A549 (cell line): ENCODE results near the gene SND1. TPM values are rescaled to one million over a fixed set of nuclear protein-coding genes. Genes with fewer than 3 reads are reported as not detected.

Experiments used
- ATAC-seq, 2 experiments: fragments of 200-7000 bp in 1 of 2; fragments of >200 bp in 1 of 2; cut with Nextera tagmentation in 1 of 2; cut with Tn5 transposase in 1 of 2; 3 replicates each; pipeline versions ENCODE4 v1.8.0 to v1.9.1; 2018 to 2020; ENCODE audit warnings: mild to moderate bottlenecking in 1 of 2, moderate library complexity in 1 of 2
- CTCF ChIA-PET: fragments of 300-600 bp; sonication (Branson Sonifier 250); formaldehyde crosslinking; extraction: SDS; loops from one replicate; lab custom pipeline; 2021; ENCODE audit warnings: antibody characterized with exemption, inconsistent platforms; lab: Yijun Ruan, JAX
- POLR2A ChIA-PET: fragments of 350-600 bp; formaldehyde crosslinking; extraction: SDS; loops from one replicate; lab custom pipeline; 2021; ENCODE audit warnings: antibody characterized with exemption, inconsistent platforms; lab: Yijun Ruan, JAX
- DNase-seq, 2 experiments: peaks; one replicate each; pipeline versions ENCODE4 v3.0.0 to v3.0.0-alpha.2; 2011 to 2016; ENCODE audit warnings: low read depth in 1 of 2, low spot score in 1 of 2
- FAIRE-seq: peaks from 2 replicates; lab custom pipeline; 2011; peaks lifted over from hg19 to GRCh38; lab: Jason Lieb, UNC
- H3K27ac ChIP-seq, 2 experiments: fragments of >200 bp; sonication (Bioruptor Twin); formaldehyde crosslinking; 3 replicates each; pipeline ENCODE4 v1.5.1; 2016 to 2017
- H3K4me1 ChIP-seq: fragments of >200 bp; sonication (Bioruptor Twin); formaldehyde crosslinking; 3 replicates; pipeline ENCODE4 v1.6.1; 2016
- H3K4me2 ChIP-seq: fragments of >200 bp; sonication (Bioruptor Twin); formaldehyde crosslinking; 3 replicates; pipeline ENCODE4 v1.6.1; 2016
- H3K4me3 ChIP-seq: fragments of >200 bp; sonication (Bioruptor Twin); formaldehyde crosslinking; 3 replicates; pipeline ENCODE4 v1.5.1; 2016
- H3K9me3 ChIP-seq: fragments of >200 bp; sonication (Bioruptor Twin); formaldehyde crosslinking; 3 replicates; pipeline ENCODE4 v1.6.1; 2016
- CBX2 ChIP-seq: fragments of 200-600 bp; sonication (generic); IDR thresholded peaks from 2 replicates; pipeline ENCODE4 v1.6.1; 2016; ENCODE audit warnings: low read depth, mild to moderate bottlenecking, borderline replicate concordance
- CBX8 ChIP-seq: fragments of 200-600 bp; sonication (generic); IDR thresholded peaks from 2 replicates; pipeline ENCODE4 v1.6.1; 2016
- CEBPB ChIP-seq, 2 experiments: fragments of >200 bp in 1 of 2; sonication (Bioruptor Twin) in 1 of 2; formaldehyde crosslinking in 1 of 2; IDR thresholded peaks; 2 replicates each; pipeline ENCODE4 v1.6.1; 2012 to 2016
- CHD2 ChIP-seq: fragments of 150-350 bp; IDR thresholded peaks from 2 replicates; pipeline ENCODE4 v1.6.1; 2014; ENCODE audit warnings: low read length; ENCODE audit not compliant: partially characterized antibody
- EP300 ChIP-seq, 2 experiments: fragments of >200 bp; sonication (Bioruptor Twin); formaldehyde crosslinking; IDR thresholded peaks; 2 replicates in 1 of 2; 3 replicates in 1 of 2; pipeline ENCODE4 v1.6.1; 2016 to 2017
- FOSB ChIP-seq: fragments of 250-450 bp; sonication (Bioruptor Pico); IDR thresholded peaks from 2 replicates; pipeline ENCODE4 v1.5.0; 2020; ENCODE audit warnings: mild to moderate bottlenecking, moderate library complexity
- KDM5A ChIP-seq: fragments of 200-600 bp; sonication (generic); IDR thresholded peaks from 2 replicates; pipeline ENCODE4 v1.6.1; 2016; ENCODE audit warnings: antibody characterized with exemption, mild to moderate bottlenecking
- NR3C1 ChIP-seq: fragments of >200 bp; sonication (Bioruptor Twin); formaldehyde crosslinking; IDR thresholded peaks from 3 replicates; pipeline ENCODE4 v1.6.1; 2017
- POLR2AphosphoS2 ChIP-seq: conservative IDR thresholded peaks from 2 replicates; pipeline ENCODE4 v1.6.1; 2012; ENCODE audit warnings: low read length, improper control_type of control experiment, inconsistent platforms
- SREBF2 ChIP-seq: fragments of 450-650 bp; IDR thresholded peaks from 2 replicates; pipeline ENCODE4 v1.6.1; 2014; ENCODE audit warnings: mild to moderate bottlenecking, moderate library complexity
- ZNF302 ChIP-seq: fragments of 250-450 bp; sonication (Bioruptor Pico); IDR thresholded peaks from 2 replicates; pipeline ENCODE4 v1.9.0; 2021; ENCODE audit warnings: inconsistent platforms, mild to moderate bottlenecking, moderate library complexity
- WGBS: methylation state at CpG from one replicate; pipeline ENCODE4 v1.1.6; 2017; ENCODE audit errors: missing lambda C conversion rate; 5-methylcytosine and 5-hydroxymethylcytosine counted together
- polyA plus RNA-seq, 4 experiments: library from polyadenylated mRNA; depleted of rRNA in 3 of 4; stranded (reverse); fragments of >200 nt; fragmentation: RNase III in 1 of 4; extraction: RNeasy Plus Mini Kit Qiagen cat#74134 plus additional on column Dnase treatment in 1 of 4; gene quantifications; 2 replicates in 3 of 4; 3 replicates in 1 of 4; pipeline ENCODE4 v1.2.3, GENCODE V29; 2011 to 2017
- TF ChIP-seq, protein P1 (sequence below): fragments of 200-600 bp; sonication (generic); IDR thresholded peaks from 2 replicates; pipeline ENCODE4 v1.6.1; 2016; ENCODE audit warnings: antibody characterized with exemption, mild to moderate bottlenecking, moderate library complexity
- TF ChIP-seq, protein P2 (sequence below): fragments of 250-450 bp; sonication (Bioruptor Pico); IDR thresholded peaks from 2 replicates; pipeline ENCODE4 v1.5.0; 2021; ENCODE audit warnings: mild to moderate bottlenecking, moderate library complexity, borderline replicate concordance
- TF ChIP-seq, protein P3 (sequence below): fragments of >200 bp; sonication (Bioruptor Twin); formaldehyde crosslinking; IDR thresholded peaks from 2 replicates; pipeline ENCODE4 v1.6.1; 2016
- TF ChIP-seq, protein P4 (sequence below): IDR thresholded peaks from 2 replicates; pipeline ENCODE4 v1.6.1; 2012
- TF ChIP-seq, protein P5 (sequence below): IDR thresholded peaks from 2 replicates; pipeline ENCODE4 v1.6.1; 2012; ENCODE audit warnings: low read depth, borderline replicate concordance

Gene SND1
- polyA plus RNA-seq, 2 of the 4 experiments (the other 2 are of a cell fraction), result 102 to 138 TPM

DNA sequence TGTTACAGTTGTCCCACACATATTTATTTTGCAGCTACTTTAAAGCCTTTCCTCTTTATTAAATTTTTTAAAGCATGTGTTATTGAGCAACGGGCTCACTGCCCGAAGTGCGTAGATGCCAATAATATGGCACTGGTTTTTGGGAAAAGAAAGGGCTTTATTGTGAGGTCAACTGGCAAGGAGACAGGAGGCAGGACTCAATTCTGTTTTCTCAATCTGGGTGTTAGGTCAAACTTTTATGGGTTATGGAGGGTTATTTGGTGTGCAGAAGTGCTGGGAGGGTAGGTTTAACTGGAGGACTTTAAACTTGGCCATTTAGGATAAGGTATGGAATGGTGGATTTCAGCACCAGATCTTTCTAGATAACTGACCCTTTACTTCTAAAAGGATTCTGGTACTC lies 195.6 kb downstream of the SND1 start (continued):
- TF ChIP-seq CBX8 (no peak), EP300 (IDR thresholded peaks at IDR 0.05) (no peak), POLR2AphosphoS2 (no peak), KDM5A (no peak), CEBPB (IDR thresholded peaks at IDR 0.05) (no peak)
- TF ChIP-seq, protein P1, sequence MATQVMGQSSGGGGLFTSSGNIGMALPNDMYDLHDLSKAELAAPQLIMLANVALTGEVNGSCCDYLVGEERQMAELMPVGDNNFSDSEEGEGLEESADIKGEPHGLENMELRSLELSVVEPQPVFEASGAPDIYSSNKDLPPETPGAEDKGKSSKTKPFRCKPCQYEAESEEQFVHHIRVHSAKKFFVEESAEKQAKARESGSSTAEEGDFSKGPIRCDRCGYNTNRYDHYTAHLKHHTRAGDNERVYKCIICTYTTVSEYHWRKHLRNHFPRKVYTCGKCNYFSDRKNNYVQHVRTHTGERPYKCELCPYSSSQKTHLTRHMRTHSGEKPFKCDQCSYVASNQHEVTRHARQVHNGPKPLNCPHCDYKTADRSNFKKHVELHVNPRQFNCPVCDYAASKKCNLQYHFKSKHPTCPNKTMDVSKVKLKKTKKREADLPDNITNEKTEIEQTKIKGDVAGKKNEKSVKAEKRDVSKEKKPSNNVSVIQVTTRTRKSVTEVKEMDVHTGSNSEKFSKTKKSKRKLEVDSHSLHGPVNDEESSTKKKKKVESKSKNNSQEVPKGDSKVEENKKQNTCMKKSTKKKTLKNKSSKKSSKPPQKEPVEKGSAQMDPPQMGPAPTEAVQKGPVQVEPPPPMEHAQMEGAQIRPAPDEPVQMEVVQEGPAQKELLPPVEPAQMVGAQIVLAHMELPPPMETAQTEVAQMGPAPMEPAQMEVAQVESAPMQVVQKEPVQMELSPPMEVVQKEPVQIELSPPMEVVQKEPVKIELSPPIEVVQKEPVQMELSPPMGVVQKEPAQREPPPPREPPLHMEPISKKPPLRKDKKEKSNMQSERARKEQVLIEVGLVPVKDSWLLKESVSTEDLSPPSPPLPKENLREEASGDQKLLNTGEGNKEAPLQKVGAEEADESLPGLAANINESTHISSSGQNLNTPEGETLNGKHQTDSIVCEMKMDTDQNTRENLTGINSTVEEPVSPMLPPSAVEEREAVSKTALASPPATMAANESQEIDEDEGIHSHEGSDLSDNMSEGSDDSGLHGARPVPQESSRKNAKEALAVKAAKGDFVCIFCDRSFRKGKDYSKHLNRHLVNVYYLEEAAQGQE, result no peak
- TF ChIP-seq, protein P2, sequence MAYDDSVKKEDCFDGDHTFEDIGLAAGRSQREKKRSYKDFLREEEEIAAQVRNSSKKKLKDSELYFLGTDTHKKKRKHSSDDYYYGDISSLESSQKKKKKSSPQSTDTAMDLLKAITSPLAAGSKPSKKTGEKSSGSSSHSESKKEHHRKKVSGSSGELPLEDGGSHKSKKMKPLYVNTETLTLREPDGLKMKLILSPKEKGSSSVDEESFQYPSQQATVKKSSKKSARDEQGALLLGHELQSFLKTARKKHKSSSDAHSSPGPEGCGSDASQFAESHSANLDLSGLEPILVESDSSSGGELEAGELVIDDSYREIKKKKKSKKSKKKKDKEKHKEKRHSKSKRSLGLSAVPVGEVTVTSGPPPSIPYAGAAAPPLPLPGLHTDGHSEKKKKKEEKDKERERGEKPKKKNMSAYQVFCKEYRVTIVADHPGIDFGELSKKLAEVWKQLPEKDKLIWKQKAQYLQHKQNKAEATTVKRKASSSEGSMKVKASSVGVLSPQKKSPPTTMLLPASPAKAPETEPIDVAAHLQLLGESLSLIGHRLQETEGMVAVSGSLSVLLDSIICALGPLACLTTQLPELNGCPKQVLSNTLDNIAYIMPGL (CRISPR knock-in tag), result no peak
- TF ChIP-seq, protein P3, sequence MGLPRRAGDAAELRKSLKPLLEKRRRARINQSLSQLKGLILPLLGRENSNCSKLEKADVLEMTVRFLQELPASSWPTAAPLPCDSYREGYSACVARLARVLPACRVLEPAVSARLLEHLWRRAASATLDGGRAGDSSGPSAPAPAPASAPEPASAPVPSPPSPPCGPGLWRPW, result no peak

DNA sequence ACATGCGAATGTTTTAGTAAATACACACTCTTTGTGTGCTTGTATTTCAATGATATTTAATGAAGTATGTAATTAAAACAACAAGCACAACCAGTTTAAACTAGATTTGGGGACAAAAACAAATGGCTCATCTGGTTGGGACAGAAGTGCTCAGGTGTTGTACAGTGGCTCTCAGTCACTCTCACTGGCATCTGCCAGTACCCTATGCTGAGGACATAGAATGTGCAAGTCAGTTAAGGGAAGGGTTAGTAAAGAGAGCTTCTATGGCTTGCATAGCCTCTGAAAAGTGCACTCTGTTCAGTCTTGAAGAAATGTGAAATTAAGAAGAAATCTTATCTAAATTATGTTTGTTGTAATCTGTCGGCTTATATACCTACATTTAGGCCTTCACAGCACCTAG lies 196.2 kb downstream of the SND1 start:
- H3K27ac ChIP-seq, result no peak overlapping the region
- no peak for DNase-seq
- H3K4me1 ChIP-seq, result no peaks in the 10 kb centered on the region
- no peak overlapping the region for H3K4me3 ChIP-seq
- ChIA-PET POLR2A (no interaction called here), CTCF (no interaction called here)
- no peak overlapping the region for H3K4me2 ChIP-seq
- WGBS, result 88% methylated on average over 2 of the region's 2 CpGs
- TF ChIP-seq, protein P2 (CRISPR knock-in tag), result no peak
- FAIRE-seq, result no peak
- no peaks in the 10 kb centered on the region for H3K9me3 ChIP-seq
- ATAC-seq, result no peak

DNA sequence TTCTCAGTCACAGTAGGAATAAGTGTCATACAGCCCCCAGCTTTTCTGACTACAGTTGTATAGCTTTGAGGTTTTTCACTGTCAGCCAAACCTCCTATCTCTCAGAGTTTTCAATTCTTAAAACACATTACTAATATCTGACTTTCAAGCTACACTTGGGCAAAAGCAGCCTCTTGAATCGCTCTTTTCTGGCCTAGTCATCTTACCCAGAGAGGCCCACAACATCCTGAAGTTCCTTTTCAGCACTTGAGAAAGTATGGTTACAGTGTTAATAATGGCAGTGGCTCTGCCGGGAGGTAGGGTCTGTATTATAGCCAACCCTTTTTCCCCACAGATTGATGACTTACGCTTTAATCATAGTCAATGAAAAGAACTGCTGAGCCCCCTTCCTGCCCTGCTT lies 198.2 kb downstream of the SND1 start:
- DNase-seq (no peak), FAIRE-seq (no peak), ATAC-seq (no peak)
- Histone ChIP-seq H3K4me3 (no peak overlapping the region), H3K4me1 (no peaks in the 10 kb centered on the region), H3K27ac (no peak overlapping the region), H3K4me2 (no peak overlapping the region), H3K9me3 (no peaks in the 10 kb centered on the region)
- ChIA-PET POLR2A (no interaction called here), CTCF (no interaction called here)
- WGBS, result 99% methylated on average over 3 of the region's 3 CpGs
- TF ChIP-seq NR3C1, result no peak
- no peak for TF ChIP-seq ZNF302
- TF ChIP-seq, protein P1, result no peak
- TF ChIP-seq, protein P4, sequence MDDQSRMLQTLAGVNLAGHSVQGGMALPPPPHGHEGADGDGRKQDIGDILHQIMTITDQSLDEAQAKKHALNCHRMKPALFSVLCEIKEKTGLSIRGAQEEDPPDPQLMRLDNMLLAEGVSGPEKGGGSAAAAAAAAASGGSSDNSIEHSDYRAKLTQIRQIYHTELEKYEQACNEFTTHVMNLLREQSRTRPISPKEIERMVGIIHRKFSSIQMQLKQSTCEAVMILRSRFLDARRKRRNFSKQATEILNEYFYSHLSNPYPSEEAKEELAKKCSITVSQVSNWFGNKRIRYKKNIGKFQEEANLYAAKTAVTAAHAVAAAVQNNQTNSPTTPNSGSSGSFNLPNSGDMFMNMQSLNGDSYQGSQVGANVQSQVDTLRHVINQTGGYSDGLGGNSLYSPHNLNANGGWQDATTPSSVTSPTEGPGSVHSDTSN, result no peak
- TF ChIP-seq, protein P3, result no peak
- no peak for TF ChIP-seq CBX8
- no peak for TF ChIP-seq KDM5A
- TF ChIP-seq FOSB, result no peak
- TF ChIP-seq CBX2, result no peak
- no peak for TF ChIP-seq CHD2
- TF ChIP-seq, protein P5, sequence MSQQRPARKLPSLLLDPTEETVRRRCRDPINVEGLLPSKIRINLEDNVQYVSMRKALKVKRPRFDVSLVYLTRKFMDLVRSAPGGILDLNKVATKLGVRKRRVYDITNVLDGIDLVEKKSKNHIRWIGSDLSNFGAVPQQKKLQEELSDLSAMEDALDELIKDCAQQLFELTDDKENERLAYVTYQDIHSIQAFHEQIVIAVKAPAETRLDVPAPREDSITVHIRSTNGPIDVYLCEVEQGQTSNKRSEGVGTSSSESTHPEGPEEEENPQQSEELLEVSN, result no peak
- no peak for TF ChIP-seq SREBF2
- TF ChIP-seq, protein P2 (CRISPR knock-in tag), result no peak
